Lung (tissue), 12 donors: Measurements from ENCODE around the gene XAF1. TPM values are rescaled to one million over a fixed set of nuclear protein-coding genes. Genes with fewer than 3 reads are reported as not detected.

Experiments used
- ATAC-seq: fragments of 200-7000 bp; cut with Tn5 transposase; one replicate; pipeline ENCODE4 v1.9.1; 2020; ENCODE audit warnings: moderate number of reproducible peaks; ENCODE audit not compliant: insufficient read depth, low FRiP score
- DNase-seq, 3 donors: peaks; one replicate each; pipeline ENCODE4 v3.0.0-alpha.2; 2013 to 2017
- H3K27ac ChIP-seq, 2 donors: one replicate each; pipeline ENCODE4 v1.5.1; 2013; ENCODE audit warnings: mild to moderate bottlenecking in 2 of 2, moderate library complexity in 2 of 2, control low read depth in 1 of 2, inconsistent platforms in 1 of 2, low read depth in 1 of 2, low read length in 1 of 2
- H3K27me3 ChIP-seq, 3 donors: one replicate each; pipeline ENCODE4 v1.5.1; 2013; ENCODE audit warnings: low read length in 2 of 3; ENCODE audit not compliant: control insufficient read depth in 3 of 3, insufficient read depth in 3 of 3
- H3K36me3 ChIP-seq, 4 donors: one replicate each; pipeline ENCODE4 v1.5.1; 2013; ENCODE audit warnings: low read length in 4 of 4, mild to moderate bottlenecking in 1 of 4, moderate library complexity in 1 of 4; ENCODE audit not compliant: control insufficient read depth in 4 of 4, insufficient read depth in 4 of 4
- H3K4me1 ChIP-seq, 5 donors: one replicate each; pipeline ENCODE4 v1.5.1; 2013; ENCODE audit warnings: low read length in 5 of 5, mild to moderate bottlenecking in 2 of 5, moderate library complexity in 1 of 5; ENCODE audit not compliant: control insufficient read depth in 5 of 5, insufficient read depth in 5 of 5
- H3K4me3 ChIP-seq: one replicate; pipeline ENCODE4 v1.5.1; 2013; ENCODE audit warnings: mild to moderate bottlenecking, control low read depth, moderate library complexity
- H3K9ac ChIP-seq, 2 donors: one replicate each; pipeline ENCODE4 v1.5.1; 2013; ENCODE audit warnings: low read length in 2 of 2, control low read depth in 1 of 2; ENCODE audit not compliant: insufficient read depth in 1 of 2
- H3K9me3 ChIP-seq, 4 donors: one replicate each; pipeline ENCODE4 v1.5.1; 2013; ENCODE audit warnings: low read length in 3 of 4, mild to moderate bottlenecking in 1 of 4, moderate library complexity in 1 of 4; ENCODE audit not compliant: control insufficient read depth in 4 of 4, insufficient read depth in 3 of 4
- WGBS, 2 donors: extraction: QIAGEN DNeasy Blood & Tissue Kit; methylation state at CpG; one replicate each; pipeline ENCODE4 v1.1.7; 2013; 5-methylcytosine and 5-hydroxymethylcytosine counted together
- polyA plus RNA-seq, 2 donors: library from polyadenylated mRNA; stranded (reverse); fragments of 200-250 nt; gene quantifications; one replicate each; pipeline ENCODE4 v1.2.1, GENCODE V29; 2013
- total RNA-seq, 2 donors: library from RNA; depleted of rRNA in 1 of 2; stranded (reverse); fragments of >200 nt in 1 of 2; gene quantifications; one replicate each; pipeline ENCODE4 v1.2.1, GENCODE V29; 2014 to 2021
- TF ChIP-seq, protein P1 (sequence below): IDR thresholded peaks from 2 replicates; pipeline ENCODE4 v1.5.1; 2012; ENCODE audit warnings: mild to moderate bottlenecking; ENCODE audit errors: control extremely low read depth, extremely low read depth
- donor health status: control.
- donor health status: control.
- donor health status: Bipolar disorder and iron deficiency.
- donor health status: healthy.
- donor health status: DM: yes; HTN: yes; CAD: no.

The XAF1 gene
- total and polyA plus RNA-seq, 4 donors: 25.3 to 38.3 (median 31.8) TPM

DNA sequence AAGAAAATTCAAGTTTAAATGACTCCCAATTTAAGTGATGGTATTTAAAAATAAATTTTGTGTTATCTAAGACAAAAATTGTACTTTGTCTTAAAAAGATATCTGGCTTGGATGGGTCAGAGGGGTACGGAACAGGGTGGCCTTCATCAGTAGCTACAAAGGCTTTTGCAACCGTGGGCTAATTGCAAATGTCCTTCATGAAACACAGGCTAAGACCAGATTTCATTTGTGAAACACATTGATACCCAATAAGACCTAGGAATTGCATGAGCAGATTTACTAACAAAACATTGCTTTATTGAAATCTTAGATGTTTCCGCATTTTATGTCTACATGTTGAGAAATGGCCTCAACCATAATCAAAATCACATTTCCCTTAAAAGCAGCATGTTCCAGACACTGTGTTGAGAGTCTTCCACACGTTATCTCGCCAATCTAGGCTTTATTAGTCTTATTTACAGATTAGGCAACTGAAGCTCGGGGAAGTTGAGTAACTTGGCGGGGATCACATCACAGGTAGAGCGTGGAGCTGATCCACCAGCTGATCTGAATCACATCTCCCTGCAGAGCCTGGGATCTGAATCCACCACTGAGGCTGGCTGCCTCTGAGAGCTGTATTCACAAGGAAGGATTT lies 42.0 kb downstream of the XAF1 start:
- Histone ChIP-seq H3K27me3 (no peaks in the 10 kb centered on the region), H3K9ac (no peak overlapping the region), H3K36me3 (no peaks in the 10 kb centered on the region), H3K4me1 (no peaks in the 10 kb centered on the region), H3K27ac (no peak overlapping the region), H3K4me3 (no peak overlapping the region), H3K9me3 (no peaks in the 10 kb centered on the region)
- ATAC-seq (no peak), DNase-seq (no peak)
- 68 to 71% methylated on average over 8 of the region's 8 CpGs for WGBS, 2 donors
- TF ChIP-seq, protein P1, sequence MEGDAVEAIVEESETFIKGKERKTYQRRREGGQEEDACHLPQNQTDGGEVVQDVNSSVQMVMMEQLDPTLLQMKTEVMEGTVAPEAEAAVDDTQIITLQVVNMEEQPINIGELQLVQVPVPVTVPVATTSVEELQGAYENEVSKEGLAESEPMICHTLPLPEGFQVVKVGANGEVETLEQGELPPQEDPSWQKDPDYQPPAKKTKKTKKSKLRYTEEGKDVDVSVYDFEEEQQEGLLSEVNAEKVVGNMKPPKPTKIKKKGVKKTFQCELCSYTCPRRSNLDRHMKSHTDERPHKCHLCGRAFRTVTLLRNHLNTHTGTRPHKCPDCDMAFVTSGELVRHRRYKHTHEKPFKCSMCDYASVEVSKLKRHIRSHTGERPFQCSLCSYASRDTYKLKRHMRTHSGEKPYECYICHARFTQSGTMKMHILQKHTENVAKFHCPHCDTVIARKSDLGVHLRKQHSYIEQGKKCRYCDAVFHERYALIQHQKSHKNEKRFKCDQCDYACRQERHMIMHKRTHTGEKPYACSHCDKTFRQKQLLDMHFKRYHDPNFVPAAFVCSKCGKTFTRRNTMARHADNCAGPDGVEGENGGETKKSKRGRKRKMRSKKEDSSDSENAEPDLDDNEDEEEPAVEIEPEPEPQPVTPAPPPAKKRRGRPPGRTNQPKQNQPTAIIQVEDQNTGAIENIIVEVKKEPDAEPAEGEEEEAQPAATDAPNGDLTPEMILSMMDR: no peak

DNA sequence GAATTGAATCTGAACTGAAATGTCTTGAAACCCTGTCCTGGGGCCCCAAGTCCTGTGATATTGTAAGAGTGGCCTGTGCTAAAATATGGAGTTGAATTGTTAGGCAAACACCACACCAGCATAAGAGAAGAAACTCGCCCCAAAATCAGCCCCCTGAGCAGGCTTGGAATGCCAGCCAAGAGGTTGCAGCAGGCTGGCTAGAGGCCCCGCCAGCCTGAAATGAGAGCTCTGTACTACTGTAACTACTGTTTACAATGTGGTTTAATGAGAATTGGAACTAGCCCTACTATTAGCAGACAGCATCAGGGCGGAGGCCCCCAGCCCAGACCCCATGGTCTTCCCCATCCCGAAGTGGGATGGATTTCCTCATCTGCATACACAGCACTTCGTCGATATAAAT lies 43.9 kb downstream of the XAF1 start:
- TF ChIP-seq, protein P1: no peak
- Histone ChIP-seq H3K36me3 (no peaks in the 10 kb centered on the region), H3K4me1 (no peaks in the 10 kb centered on the region), H3K4me3 (no peak overlapping the region), H3K9me3 (no peaks in the 10 kb centered on the region), H3K27me3 (no peaks in the 10 kb centered on the region), H3K9ac (no peak overlapping the region), H3K27ac (no peak overlapping the region)
- ATAC-seq: no peak
- WGBS, 2 donors: 76 to 83% methylated on average over 6 of the region's 6 CpGs
- DNase-seq: no peak

DNA sequence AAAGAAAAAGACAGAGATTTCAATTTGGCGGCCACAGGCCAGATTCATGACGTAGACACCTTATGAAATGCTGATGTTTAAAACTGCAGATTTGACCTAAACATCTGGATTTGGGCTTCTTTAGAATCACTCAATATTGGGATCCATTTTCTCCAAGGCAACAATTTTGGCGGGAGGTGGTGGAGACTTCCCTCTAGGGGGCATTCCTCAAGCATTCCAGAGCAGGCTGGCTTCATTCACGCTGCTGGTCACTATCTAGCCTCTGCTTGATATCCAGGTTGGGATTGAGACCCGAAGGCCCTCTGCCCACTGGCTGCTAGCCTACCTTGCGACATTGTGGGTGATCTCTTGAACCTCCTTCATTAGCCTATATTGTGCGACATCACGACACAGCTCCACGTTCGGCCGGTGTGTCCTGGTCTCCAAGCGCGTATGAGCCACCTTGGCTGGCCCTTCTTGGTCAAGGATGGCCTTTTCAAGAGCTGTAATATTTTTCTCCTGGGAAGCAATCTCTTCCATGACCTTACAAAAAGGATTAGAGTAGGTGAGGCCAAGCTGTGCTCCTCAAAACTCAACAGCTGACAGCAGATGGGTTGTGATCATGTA lies 44.7 kb downstream of the XAF1 start:
- 85 to 90% methylated on average over 13 of the region's 13 CpGs for WGBS, 2 donors
- no peak for ATAC-seq

More for the DNA sequence above, 44.7 kb downstream of the XAF1 start:
- DNase-seq: no peak
- Histone ChIP-seq H3K9ac (no peak overlapping the region), H3K27ac (no peak overlapping the region), H3K27me3 (no peaks in the 10 kb centered on the region), H3K4me1 (no peaks in the 10 kb centered on the region), H3K4me3 (no peak overlapping the region), H3K9me3 (no peaks in the 10 kb centered on the region), H3K36me3 (no peaks in the 10 kb centered on the region)
- TF ChIP-seq, protein P1: no peak
